SK-N-SH treated with all-trans-retinoic acid at 6 μM for 48 hours (cell line): Measurements from ENCODE around the gene AP1S1.

ENCODE experiments used
- ARNTL ChIP-seq: fragments of 450-650 bp; formaldehyde crosslinking; IDR thresholded peaks from 2 replicates; pipeline ENCODE4 v1.5.0; 2020; ENCODE audit warnings: low read depth, mild to moderate bottlenecking, moderate library complexity, borderline replicate concordance
- CREB5 ChIP-seq: fragments of 250-450 bp; sonication (Bioruptor Pico); IDR thresholded peaks from 2 replicates; pipeline ENCODE4 v1.5.1; 2020; ENCODE audit warnings: low read depth, mild to moderate bottlenecking, moderate library complexity
- CSDC2 ChIP-seq: fragments of 250-450 bp; sonication (Bioruptor Pico); IDR thresholded peaks from 2 replicates; pipeline ENCODE4 v1.5.0; 2020; ENCODE audit warnings: mild to moderate bottlenecking, moderate library complexity
- CSRNP3 ChIP-seq: fragments of 250-450 bp; sonication (Bioruptor Pico); IDR thresholded peaks from 2 replicates; pipeline ENCODE4 v1.5.1; 2021; ENCODE audit warnings: mild to moderate bottlenecking, moderate library complexity
- GLIS3 ChIP-seq: fragments of 250-450 bp; sonication (Bioruptor Pico); IDR thresholded peaks from 2 replicates; pipeline ENCODE4 v1.5.0; 2020; ENCODE audit warnings: mild to moderate bottlenecking, moderate library complexity
- ISL1 ChIP-seq: fragments of 250-450 bp; sonication (Bioruptor Pico); IDR thresholded peaks from 2 replicates; pipeline ENCODE4 v2.1.2; 2022; ENCODE audit warnings: mild to moderate bottlenecking, moderate library complexity
- POU6F1 ChIP-seq: fragments of 250-450 bp; sonication (Bioruptor Pico); IDR thresholded peaks from 2 replicates; pipeline ENCODE4 v1.8.0; 2021; ENCODE audit warnings: low read depth, mild to moderate bottlenecking, moderate library complexity, borderline replicate concordance
- TCF4 ChIP-seq: fragments of 250-450 bp; sonication (Bioruptor Pico); IDR thresholded peaks from 2 replicates; pipeline ENCODE4 v1.8.0; 2021; ENCODE audit warnings: mild to moderate bottlenecking, moderate library complexity, borderline replicate concordance
- TOX ChIP-seq: fragments of 250-450 bp; sonication (Bioruptor Pico); IDR thresholded peaks from 2 replicates; pipeline ENCODE4 v1.8.0; 2021; ENCODE audit warnings: mild to moderate bottlenecking, moderate library complexity, borderline replicate concordance
- ZC3H10 ChIP-seq: fragments of 250-450 bp; sonication (Bioruptor Pico); IDR thresholded peaks from 2 replicates; pipeline ENCODE4 v1.5.1; 2021; ENCODE audit warnings: mild to moderate bottlenecking, moderate library complexity
- ZFP3 ChIP-seq: fragments of 250-450 bp; sonication (Bioruptor Pico); IDR thresholded peaks from 2 replicates; pipeline ENCODE4 v1.5.0; 2020; ENCODE audit warnings: mild to moderate bottlenecking, moderate library complexity
- ZFP30 ChIP-seq: fragments of 450-650 bp; formaldehyde crosslinking; IDR thresholded peaks from 2 replicates; pipeline ENCODE4 v1.5.0; 2022; ENCODE audit warnings: mild to moderate bottlenecking, moderate library complexity
- ZNF70 ChIP-seq: fragments of 450-650 bp; formaldehyde crosslinking; IDR thresholded peaks from 2 replicates; pipeline ENCODE4 v1.5.0; 2020; ENCODE audit warnings: mild to moderate bottlenecking, moderate library complexity
- ZNF8 ChIP-seq: fragments of 450-650 bp; formaldehyde crosslinking; IDR thresholded peaks from 2 replicates; pipeline ENCODE4 v1.5.0; 2020; ENCODE audit warnings: mild to moderate bottlenecking, moderate library complexity

- TF ChIP-seq CSRNP3 (CRISPR knock-in tag) = no peak
- peak; percentile 26; the same call in 1 of the 2 replicates for TF ChIP-seq ZFP3 (CRISPR knock-in tag)
- no peak for TF ChIP-seq TCF4 (CRISPR knock-in tag)
- no peak for TF ChIP-seq CREB5
- no peak for TF ChIP-seq ZNF70
- no peak for TF ChIP-seq ARNTL (CRISPR knock-in tag)
- TF ChIP-seq ISL1 (CRISPR knock-in tag) = no peak
- no peak for TF ChIP-seq TOX
- TF ChIP-seq CSDC2 (CRISPR knock-in tag) = no peak
- TF ChIP-seq ZNF8 (CRISPR knock-in tag) = no peak
- TF ChIP-seq POU6F1 (CRISPR knock-in tag) = no peak
- no peak for TF ChIP-seq GLIS3 (CRISPR knock-in tag)
- no peak for TF ChIP-seq ZFP30
- TF ChIP-seq ZC3H10 (CRISPR knock-in tag) = no peak
Measured at GRCh38 chr7:101159696-101160674, 5.7 kb downstream of the AP1S1 start.
